KMS-11 (cell line): ENCODE results near the gene IRF6.

ENCODE experiments used
- H2AFZ ChIP-seq: fragments of 200-600 bp; sonication (generic); 2 replicates; pipeline ENCODE4 v1.6.1; 2016; ENCODE audit warnings: antibody characterized with exemption, mixed run types, low read depth
- H3K27ac ChIP-seq: fragments of 200-600 bp; sonication (generic); 2 replicates; pipeline ENCODE4 v1.6.1; 2016; ENCODE audit warnings: mild to moderate bottlenecking, mixed run types
- H3K27me3 ChIP-seq: fragments of 200-600 bp; sonication (generic); 2 replicates; pipeline ENCODE4 v1.6.1; 2017; ENCODE audit warnings: mild to moderate bottlenecking, low read depth, mixed run types, moderate library complexity; ENCODE audit not compliant: insufficient read depth
- H3K36me3 ChIP-seq: fragments of 200-600 bp; sonication (generic); 2 replicates; pipeline ENCODE4 v1.6.1; 2017; ENCODE audit warnings: mild to moderate bottlenecking, mixed run types; ENCODE audit not compliant: insufficient read depth
- H3K4me1 ChIP-seq: fragments of 200-600 bp; sonication (generic); 2 replicates; pipeline ENCODE4 v1.6.1; 2016; ENCODE audit warnings: mild to moderate bottlenecking, low read depth, mixed run types; ENCODE audit not compliant: poor library complexity, severe bottlenecking
- H3K4me2 ChIP-seq: fragments of 200-600 bp; sonication (generic); 2 replicates; pipeline ENCODE4 v1.7.0; 2016; ENCODE audit warnings: mild to moderate bottlenecking, mixed run types
- H3K4me3 ChIP-seq: fragments of 200-600 bp; sonication (generic); IDR thresholded peaks from 2 replicates; pipeline ENCODE4 v1.6.1; 2017; ENCODE audit warnings: low read depth, low read length, mixed read lengths; ENCODE audit not compliant: insufficient read depth
- H3K79me2 ChIP-seq: fragments of 200-600 bp; sonication (generic); 2 replicates; pipeline ENCODE4 v1.6.1; 2016; ENCODE audit warnings: low read depth, mixed run types; ENCODE audit not compliant: insufficient read depth
- H3K9ac ChIP-seq: fragments of 200-600 bp; sonication (generic); 2 replicates; pipeline ENCODE4 v1.6.1; 2016; ENCODE audit warnings: mild to moderate bottlenecking, mixed run types
- H4K20me1 ChIP-seq: fragments of 200-600 bp; sonication (generic); 2 replicates; pipeline ENCODE4 v1.6.1; 2016; ENCODE audit warnings: mild to moderate bottlenecking, mixed run types; ENCODE audit not compliant: insufficient read depth
- TF ChIP-seq, protein P1 (sequence below): fragments of 200-600 bp; sonication (generic); conservative IDR thresholded peaks from 2 replicates; pipeline ENCODE4 v1.6.1; 2017; ENCODE audit warnings: low read depth, mild to moderate bottlenecking, antibody characterized with exemption, low read length, moderate library complexity, mixed read lengths

IRF6 gene

DNA sequence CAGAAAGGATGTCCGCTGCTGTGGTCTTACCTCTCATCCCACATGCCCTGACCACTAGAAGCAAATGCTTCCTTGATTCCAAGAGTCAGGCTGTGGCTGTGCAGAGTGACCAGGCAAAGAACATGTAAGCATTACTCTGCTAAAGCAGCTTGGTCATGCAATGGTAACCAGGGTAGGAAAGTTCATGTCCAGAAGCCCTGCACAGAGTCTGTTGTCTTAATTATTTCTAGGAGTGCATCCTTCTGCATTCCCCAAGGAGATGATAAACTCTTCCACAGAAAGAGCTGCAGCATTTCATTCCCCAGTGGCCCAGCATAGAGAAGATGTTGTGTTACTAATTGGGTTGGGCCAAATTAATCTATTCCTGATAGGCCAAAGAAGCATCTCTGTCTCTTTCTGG, 11.7 kb upstream of the IRF6 start:
- Histone ChIP-seq H3K79me2 (no peaks in the 10 kb centered on the region), H3K36me3 (no peaks in the 10 kb centered on the region), H4K20me1 (no peaks in the 10 kb centered on the region), H3K4me3 (no peak overlapping the region), H3K4me1 (peaks cover 16% of the 10 kb centered on the region), H3K9ac (no peak overlapping the region), H3K4me2 (no peak overlapping the region), H3K27ac (no peak overlapping the region), H2AFZ (no peak overlapping the region), H3K27me3 (no peaks in the 10 kb centered on the region)
- TF ChIP-seq, protein P1, sequence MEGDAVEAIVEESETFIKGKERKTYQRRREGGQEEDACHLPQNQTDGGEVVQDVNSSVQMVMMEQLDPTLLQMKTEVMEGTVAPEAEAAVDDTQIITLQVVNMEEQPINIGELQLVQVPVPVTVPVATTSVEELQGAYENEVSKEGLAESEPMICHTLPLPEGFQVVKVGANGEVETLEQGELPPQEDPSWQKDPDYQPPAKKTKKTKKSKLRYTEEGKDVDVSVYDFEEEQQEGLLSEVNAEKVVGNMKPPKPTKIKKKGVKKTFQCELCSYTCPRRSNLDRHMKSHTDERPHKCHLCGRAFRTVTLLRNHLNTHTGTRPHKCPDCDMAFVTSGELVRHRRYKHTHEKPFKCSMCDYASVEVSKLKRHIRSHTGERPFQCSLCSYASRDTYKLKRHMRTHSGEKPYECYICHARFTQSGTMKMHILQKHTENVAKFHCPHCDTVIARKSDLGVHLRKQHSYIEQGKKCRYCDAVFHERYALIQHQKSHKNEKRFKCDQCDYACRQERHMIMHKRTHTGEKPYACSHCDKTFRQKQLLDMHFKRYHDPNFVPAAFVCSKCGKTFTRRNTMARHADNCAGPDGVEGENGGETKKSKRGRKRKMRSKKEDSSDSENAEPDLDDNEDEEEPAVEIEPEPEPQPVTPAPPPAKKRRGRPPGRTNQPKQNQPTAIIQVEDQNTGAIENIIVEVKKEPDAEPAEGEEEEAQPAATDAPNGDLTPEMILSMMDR: no peak

DNA sequence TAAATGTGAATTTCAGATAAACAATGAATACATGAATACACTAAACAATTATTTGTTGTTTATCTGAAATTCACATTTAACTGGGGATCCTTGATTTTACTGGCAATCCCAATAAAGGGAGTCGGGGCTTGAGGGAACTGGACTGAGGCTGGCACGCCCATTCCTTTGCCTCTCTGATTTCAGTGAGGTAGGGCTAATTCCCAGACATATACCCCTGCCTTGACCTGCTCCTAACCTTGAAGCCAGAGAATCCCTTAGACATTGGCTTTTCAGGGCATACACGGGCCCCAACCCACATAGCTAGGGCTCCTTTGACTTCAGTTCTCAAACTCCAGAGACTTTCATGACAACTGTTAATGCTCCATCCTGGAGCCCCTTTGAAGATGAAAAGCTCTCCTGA, 11.0 kb upstream of the IRF6 start:
- TF ChIP-seq, protein P1: no peak
- H4K20me1 ChIP-seq: no peaks in the 10 kb centered on the region
- no peak overlapping the region for H2AFZ ChIP-seq
- H3K79me2 ChIP-seq: no peaks in the 10 kb centered on the region
- no peaks in the 10 kb centered on the region for H3K36me3 ChIP-seq
- H3K4me3 ChIP-seq: no peak overlapping the region
- H3K4me2 ChIP-seq: no peak overlapping the region
- H3K9ac ChIP-seq: no peak overlapping the region
- H3K4me1 ChIP-seq: peaks cover 16% of the 10 kb centered on the region
- H3K27ac ChIP-seq: no peak overlapping the region
- no peaks in the 10 kb centered on the region for H3K27me3 ChIP-seq

DNA sequence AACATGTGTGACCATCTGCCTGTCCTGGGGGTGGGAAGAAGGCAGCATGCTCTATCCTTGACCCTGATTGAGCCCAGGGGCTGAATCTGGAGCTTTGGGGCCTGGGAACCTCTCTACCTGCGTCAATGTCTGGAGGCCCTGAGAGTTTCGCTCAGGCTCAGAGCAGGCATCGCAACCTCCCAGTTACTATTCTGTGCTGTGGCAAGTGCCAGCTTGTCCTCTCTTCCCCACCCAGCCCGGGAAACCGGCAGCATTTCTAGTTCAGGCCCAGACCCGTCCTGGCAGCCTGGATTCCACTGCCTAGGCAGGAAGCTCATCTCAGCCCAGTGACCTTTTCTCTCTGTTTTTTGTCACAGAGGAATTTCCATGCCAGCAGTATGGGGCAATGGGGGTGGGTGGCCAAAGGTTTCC, 10.0 kb upstream of the IRF6 start:
- Histone ChIP-seq H4K20me1 (no peaks in the 10 kb centered on the region), H3K4me2 (peak overlapping the region; percentile 4; the same call in 1 of the 2 replicates), H3K36me3 (no peaks in the 10 kb centered on the region), H3K27ac (no peak overlapping the region), H3K27me3 (no peaks in the 10 kb centered on the region), H3K9ac (no peak overlapping the region), H3K4me3 (no peak overlapping the region), H3K4me1 (peaks cover 16% of the 10 kb centered on the region), H3K79me2 (no peaks in the 10 kb centered on the region), H2AFZ (0 out of 2 replicates have a peak overlapping the region, but pooled peaks have one; percentile 4)
- TF ChIP-seq, protein P1: no peak

DNA sequence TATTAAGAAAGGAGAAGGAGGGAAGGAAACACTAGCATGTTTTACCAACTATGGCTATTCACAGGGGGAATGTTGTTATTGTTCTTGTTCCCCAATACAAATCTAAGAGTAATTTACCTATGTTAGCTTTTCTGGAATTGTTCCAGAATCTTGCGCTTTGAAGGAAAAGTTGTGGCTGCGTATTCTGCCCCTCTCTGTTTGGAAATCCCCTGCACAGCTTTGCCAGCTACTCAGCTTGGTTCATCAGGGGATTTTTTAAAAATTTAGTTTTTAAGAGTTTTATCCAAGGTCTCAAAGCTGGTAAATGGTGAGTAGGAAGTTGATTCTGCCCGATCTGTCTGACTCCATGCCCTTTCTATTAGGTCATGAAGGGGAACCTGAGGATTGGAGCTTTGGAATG, 9.5 kb upstream of the IRF6 start:
- Histone ChIP-seq H2AFZ (no peak overlapping the region), H3K4me1 (peaks cover 16% of the 10 kb centered on the region), H3K36me3 (no peaks in the 10 kb centered on the region), H4K20me1 (no peaks in the 10 kb centered on the region), H3K27me3 (no peaks in the 10 kb centered on the region), H3K4me2 (peak overlapping the region; percentile 4; the same call in 1 of the 2 replicates), H3K27ac (no peak overlapping the region), H3K9ac (no peak overlapping the region), H3K4me3 (no peak overlapping the region), H3K79me2 (no peaks in the 10 kb centered on the region)
- TF ChIP-seq, protein P1: no peak
